Astrocyte of the hippocampus (primary cell): ENCODE data around the gene SH3PXD2A.
A peak's percentile ranks its signal among the peaks of the same experiment; 100 is the strongest.
"Not testable (repeated sequence)": the region's sequence is repeated elsewhere in the genome, so short reads cannot be mapped to it uniquely, and the experiment has no call there.

Experiments
- DNase-seq: peaks from one replicate; pipeline ENCODE4 v3.0.0; 2011; ENCODE audit warnings: low read depth, low spot score

The SH3PXD2A gene

DNA sequence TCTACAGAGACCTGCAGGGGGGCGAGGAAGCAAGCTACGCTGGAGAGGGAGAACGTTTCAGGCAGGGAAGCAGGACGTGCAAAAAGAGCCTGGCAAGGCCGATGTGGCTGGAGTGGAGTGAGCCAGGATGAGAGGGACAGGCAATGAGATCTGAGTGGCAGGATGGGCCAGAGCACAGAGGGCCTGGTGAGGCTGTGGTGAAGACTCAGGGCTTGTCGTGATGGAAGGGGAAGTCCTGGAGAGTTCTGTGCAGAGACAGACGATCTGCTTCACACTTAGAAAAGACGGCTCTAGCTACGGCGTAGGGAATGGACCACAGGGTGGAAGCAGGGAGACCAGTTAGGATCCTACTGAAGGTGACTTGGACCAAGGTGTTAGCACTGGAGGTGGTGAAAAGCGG, 87.0 kb downstream of the SH3PXD2A start:
- DNase-seq = no peak

DNA sequence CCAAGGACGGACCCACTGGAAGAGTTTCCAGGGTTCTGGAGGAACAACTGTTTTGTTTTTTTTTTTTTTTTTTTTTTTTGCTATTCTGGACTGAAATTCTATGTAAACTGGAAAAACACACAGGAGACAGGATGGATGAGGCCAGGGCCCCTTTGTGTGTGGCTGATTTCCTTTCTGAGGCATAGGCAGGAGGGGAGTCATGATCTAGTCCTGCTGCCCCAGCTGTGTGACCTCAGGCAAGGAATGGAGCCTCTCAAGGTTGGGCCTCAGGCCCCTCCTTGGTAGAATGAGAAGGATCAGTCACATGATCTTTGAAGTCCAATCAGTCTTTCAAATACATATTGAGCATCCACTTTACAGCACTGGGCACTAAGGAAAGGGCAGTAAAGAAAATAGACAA, 87.6 kb downstream of the SH3PXD2A start:
- DNase-seq = no peak

- DNase-seq = no peak
These were observed 88.4 kb downstream of the SH3PXD2A start for GRCh38 chr10:103766751-103767505.

- peak; percentile 28 for DNase-seq
These were observed 89.4 kb downstream of the SH3PXD2A start for GRCh38 chr10:103765981-103766380.

DNA sequence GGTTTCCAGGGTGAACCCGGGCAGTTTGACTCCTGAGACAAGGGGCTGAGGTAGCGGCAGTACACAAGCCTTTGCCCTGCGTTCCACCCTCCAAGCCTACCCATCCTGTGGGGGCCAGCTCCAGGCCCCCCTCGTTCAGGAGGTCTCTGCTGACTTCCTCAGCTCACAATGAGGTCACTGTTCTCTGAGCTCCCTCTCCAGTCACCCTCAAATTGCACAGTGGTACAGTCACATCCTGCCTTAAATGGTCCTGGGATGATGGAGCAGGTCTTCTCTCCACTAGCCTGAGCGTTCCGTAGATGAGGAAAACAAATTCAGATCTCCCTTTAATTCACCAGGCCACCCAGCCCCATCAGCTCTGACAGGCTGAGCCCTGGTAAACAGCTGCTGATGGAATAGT, 90.2 kb downstream of the SH3PXD2A start:
- DNase-seq = peak; percentile 48

- DNase-seq = no peak
These were observed 90.9 kb downstream of the SH3PXD2A start for GRCh38 chr10:103764296-103765088.

DNA sequence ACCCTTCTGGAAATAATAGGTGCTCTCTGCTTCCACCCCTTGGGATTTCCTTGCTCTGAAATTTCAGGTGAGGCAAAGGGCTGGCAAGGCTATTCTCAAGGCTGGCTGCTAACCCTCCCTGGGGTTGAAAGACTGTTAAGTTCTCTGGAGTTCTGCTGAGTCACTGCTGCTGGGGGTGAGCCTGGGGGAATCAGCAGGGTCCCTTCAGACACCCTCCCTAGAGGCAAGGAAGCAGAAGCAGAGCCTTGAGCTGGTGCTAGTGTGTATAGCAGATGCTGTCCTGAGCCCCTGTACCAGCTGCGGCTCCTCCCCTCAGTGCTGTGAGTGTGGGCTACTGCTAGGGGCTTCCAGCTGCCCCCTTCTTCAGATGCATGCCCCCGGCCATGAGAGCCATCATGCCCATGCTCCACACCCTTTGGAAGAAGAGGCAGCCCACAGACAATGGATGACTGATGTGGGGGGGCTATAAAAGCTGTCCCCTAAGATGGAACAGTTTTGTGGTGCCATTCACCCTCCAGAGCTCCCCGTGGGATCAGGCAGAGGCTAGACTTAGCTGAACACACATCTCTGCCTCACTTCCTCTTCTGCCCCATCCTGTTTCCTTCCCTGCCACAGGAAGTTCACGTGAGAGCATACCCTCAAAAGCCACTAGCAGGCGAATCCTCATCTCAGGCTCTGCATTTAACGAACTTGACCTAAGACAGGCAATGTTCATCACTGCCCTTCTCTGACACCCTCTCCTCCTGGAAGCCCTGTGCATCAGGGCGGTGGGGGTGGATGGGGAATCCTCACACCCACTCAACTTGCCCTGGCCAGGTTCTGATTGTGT, 91.8 kb downstream of the SH3PXD2A start:
- peak; percentile 29 for DNase-seq

GRCh38 chr10:103762916-103763315, 92.5 kb downstream of the SH3PXD2A start:
- no peak for DNase-seq

- no peak for DNase-seq
These were observed 93.2 kb downstream of the SH3PXD2A start for GRCh38 chr10:103762162-103762561.

DNA sequence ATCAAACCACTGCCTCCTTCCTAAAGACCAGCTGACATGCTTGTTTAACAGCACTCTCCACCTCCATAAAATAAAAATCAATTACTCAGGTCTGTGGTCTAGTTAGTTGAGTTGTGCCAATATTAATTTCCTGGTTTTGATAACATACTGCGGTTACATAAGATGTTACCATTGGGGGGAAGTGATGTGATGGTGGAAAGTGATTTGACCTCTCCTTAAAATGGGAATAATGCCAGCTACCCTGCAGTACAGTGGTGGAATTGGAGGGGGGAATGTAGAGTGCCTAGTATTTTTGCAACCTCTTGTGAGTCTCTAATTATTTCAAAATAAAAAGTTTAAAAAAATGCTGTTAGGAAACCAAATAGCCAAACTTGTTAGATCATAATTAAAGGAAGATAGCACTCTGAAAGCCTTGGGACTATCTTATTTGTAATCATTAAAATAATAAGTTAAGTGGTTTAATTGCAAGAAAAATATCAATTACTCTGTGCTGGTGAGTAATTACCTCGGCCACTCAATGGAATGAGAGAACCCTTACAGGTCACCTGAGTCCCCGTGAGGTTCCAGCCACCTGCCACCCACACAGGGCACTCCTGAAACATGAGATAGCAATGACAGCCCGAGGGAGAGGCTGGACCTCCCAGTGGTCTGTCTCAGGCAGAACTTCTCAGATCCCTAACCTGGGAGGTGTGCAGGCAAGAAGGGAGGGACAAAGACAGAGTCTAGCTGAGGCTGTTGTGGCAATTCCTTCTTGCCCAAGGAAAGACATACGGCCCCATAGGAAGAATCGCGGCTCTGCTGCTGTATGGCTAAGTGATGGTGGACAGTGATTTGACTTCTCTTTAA, 94.1 kb downstream of the SH3PXD2A start:
- no peak for DNase-seq

DNA sequence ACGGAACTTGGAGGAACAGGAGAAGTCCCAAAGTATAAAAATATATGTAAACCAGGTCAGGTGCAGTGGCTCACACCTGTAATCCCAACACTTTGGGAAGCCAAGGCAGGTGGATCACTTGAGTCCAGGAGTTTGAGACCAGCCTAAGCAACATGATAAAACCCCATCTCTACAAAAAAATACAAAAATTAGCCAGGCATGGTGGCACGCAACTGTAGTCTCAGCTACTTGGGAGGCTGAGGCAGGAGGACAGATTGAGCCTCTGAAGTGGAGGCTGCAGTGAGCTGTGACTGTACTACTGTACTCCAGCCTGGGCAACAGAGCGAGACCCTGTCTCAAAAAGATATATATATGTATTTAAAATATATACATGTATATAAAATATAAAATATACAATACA, 95.1 kb downstream of the SH3PXD2A start:
- DNase-seq = not testable (repeated sequence)

DNA sequence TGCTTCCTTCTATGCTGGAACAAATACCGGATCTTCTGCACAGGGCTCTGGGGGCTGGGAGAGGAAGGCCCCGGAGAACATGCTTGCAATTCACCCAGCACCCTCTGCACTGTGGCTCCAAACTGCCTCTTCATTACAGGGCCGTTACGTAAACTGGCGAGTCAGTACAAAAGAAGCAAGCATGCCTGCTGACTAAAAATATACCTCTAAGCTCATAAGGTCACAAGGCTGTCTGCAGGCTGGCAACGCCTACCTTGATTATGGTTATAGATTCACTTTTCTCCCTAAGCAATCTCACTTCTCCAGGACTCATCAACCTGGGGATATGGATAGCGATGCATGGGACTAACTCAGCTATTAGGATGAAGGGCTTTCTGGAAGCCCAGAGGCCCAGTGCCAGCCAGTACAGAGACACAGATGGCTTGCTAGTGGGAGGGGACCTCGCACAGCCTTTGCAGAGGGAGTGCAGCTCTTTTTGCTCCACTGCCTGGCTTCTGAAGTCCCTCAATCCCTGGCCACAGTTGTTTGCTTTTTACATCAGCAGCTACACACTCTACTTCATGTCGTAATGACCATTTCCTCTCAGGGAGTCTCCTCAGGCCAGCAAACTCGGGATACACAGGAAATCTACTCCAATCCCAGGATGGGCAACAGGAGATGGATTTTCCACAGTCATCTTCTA, 96.1 kb downstream of the SH3PXD2A start:
- DNase-seq = peak; percentile 65

DNA sequence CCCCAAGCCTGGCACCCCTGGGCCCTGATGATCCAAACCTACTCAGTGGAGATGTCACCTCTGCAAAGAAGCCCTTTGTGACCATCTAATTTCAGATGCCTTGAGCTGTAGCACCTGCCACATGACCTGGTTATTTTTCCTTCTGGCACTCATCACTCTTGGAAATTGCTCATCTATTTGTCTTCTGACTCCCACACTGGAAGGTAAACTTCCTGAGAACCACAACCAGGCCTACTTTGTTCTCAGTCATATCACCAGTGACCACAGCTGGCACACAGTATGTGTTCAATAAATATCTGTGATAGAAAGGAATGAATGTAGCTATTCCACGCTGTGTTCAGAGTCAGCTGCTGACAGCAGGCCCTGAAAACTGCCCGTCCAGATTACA, 97.1 kb downstream of the SH3PXD2A start:
- peak; percentile 44 for DNase-seq

DNA sequence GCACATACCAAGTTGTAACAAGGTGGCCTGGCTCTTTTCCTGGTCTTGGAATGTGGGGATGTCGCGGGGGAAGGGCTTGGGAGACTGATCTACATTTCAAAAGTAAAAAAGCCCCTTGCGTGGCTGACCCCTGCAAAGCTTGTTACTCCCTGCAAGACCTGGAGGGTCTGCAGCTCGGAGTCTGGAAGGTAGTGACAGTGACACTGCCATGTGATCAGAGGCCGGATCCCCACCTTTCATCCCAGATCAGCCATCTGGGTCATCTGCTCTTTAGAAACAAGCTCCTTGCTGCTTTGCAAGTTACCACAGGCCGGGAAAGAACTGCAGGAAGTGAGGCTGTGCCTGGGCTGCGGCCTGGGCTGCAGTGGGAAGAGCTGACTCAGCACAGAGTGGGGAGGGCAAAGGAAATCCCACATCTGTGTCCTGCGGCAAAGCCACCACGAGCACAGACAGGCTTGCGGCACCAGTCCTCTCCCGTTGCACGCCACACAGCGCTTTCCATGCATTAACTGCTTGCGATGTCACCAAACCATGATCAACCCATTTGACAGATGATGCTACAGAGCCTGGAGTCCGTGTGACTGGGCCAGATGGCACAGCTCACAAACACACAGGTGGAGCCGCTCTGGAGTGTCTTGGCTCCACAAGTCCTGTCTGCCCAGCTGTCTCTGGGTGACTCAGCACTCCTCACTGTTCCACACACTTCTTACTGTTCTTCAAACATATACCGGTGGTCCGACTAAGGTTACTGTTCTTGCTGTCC, 97.7 kb downstream of the SH3PXD2A start:
- peak; percentile 92 for DNase-seq

DNA sequence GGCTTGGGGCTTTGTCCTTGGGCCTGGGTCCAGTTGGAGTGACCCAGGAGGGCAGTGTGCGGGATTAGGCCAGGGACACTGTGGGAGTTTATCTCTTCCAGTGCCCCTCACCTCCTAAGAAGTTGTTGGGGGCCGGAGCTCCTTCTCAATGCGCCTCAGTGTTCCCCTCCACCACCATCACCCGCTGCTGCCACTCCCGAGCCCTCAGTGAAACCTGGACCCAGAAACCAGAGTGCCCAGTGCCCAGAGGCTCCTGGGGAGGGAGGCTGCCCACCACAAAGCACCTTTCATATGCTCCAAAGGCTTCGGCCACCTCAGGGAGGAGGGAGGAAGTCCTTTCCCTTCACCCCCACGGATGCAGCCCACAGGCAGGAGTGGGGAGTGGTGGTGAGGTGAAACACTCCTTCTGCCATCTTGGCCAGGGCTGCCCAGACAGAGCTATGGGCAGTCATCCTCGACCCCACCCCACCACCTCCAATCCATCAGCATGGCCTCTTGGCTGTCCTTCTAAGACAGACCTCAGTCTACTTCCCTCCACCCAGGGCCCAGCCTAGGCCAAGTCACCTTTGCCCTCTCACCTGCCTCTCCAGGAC, 99.0 kb downstream of the SH3PXD2A start:
- no peak for DNase-seq

DNA sequence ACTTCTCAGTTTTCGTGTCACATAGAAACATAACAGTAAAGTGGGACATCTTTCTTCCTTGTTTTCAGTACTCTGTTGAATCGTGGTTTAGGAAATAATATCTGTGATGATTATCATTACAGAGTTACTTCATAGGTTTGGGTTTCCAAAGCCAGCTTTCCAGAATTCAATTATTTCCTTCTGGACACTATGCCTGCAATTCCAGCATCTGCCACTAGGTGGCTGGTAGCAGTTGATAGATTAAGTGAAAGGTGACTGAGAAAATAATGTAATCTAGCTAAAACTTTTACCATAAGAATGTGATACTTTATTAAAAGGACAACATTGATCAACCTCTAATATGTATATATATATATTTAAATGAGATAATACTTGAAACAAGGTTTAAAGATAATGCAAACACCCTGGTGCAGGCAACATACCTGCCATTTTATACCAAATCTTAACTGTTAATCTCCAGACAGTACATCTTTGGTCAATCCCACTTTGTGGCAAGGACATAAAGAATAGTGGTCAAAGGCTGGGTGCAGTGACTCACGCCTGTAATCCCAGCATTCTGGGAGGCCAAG, 102.6 kb downstream of the SH3PXD2A start:
- no peak for DNase-seq

GRCh38 chr10:103751667-103752290, 103.6 kb downstream of the SH3PXD2A start:
- DNase-seq = no peak

- DNase-seq = peak; percentile 68
These were observed 104.5 kb downstream of the SH3PXD2A start for GRCh38 chr10:103750836-103751235.

- DNase-seq = no peak
These were observed 105.6 kb downstream of the SH3PXD2A start for GRCh38 chr10:103749779-103750178.
